Measurements from ENCODE around the gene PTK7. TPM values are rescaled to one million over a fixed set of nuclear protein-coding genes. Genes with fewer than 3 reads are reported as not detected.

The PTK7 gene
- total and polyA plus RNA-seq, 2 donors from 2014 or later, result 26.0 to 55.2 TPM

- H3K36me3 ChIP-seq (ENCODE audit: control insufficient read depth in 2 of 3, insufficient read depth in 3 of 3, low read length in 3 of 3), result peaks cover 8 to 19% (median 14%) of the 10 kb centered on the region in 3 donors
- no peak for TF ChIP-seq CTCF (IDR thresholded peaks at IDR 0.05; ENCODE audit: borderline replicate concordance, extremely low read depth, insufficient read depth)
- peak overlapping the region; percentile 84 to 88 for H3K27ac ChIP-seq (ENCODE audit: low read depth in 2 of 2, low read length in 2 of 2)
- DNase-seq (peak in 3 of 5 donors; percentile 7 to 68 (median 29)), FAIRE-seq (no peak)
- intact Hi-C loops (cut with DNase I), result no loop called here
- H3K9me3 ChIP-seq (ENCODE audit: control insufficient read depth in 2 of 3, insufficient read depth in 1 of 3, low read length in 3 of 3), result no peaks in the 10 kb centered on the region
- peak overlapping the region in 2 of 3 donors; percentile 9 to 29 for H3K9ac ChIP-seq (ENCODE audit: low read length in 3 of 3)
- H3K27me3 ChIP-seq (ENCODE audit: control insufficient read depth, insufficient read depth, low read length), result no peaks in the 10 kb centered on the region
- peaks cover 0 to 27% (median 6%) of the 10 kb centered on the region in 3 donors for H3K4me1 ChIP-seq (ENCODE audit: control insufficient read depth in 2 of 3, insufficient read depth in 2 of 3, low read depth in 1 of 3, low read length in 3 of 3)
- peak overlapping the region; percentile 65 to 74 (median 72) for H3K4me3 ChIP-seq (ENCODE audit: low read length in 3 of 3)
These were observed 21.7 kb upstream of the PTK7 start for GRCh38 chr6:43054206-43054943.

GRCh38 chr6:43055966-43056365 lies 20.1 kb upstream of the PTK7 start:
- intact Hi-C loops (cut with DNase I), result no loop called here
- Histone ChIP-seq H3K4me1 (ENCODE audit: control insufficient read depth in 2 of 3, insufficient read depth in 2 of 3, low read depth in 1 of 3, low read length in 3 of 3) (peaks cover 0 to 38% (median 6%) of the 10 kb centered on the region in 3 donors), H3K4me3 (ENCODE audit: low read length in 3 of 3) (no peak overlapping the region)

GRCh38 chr6:43058531-43058930 lies 17.6 kb upstream of the PTK7 start:
- H3K27ac ChIP-seq (ENCODE audit: low read depth in 2 of 2, low read length in 2 of 2), result no peak overlapping the region
- DNase-seq, result no peak
- no peaks in the 10 kb centered on the region for H3K27me3 ChIP-seq (ENCODE audit: control insufficient read depth, insufficient read depth, low read length)
- no peak for TF ChIP-seq CTCF (IDR thresholded peaks at IDR 0.05; ENCODE audit: borderline replicate concordance, extremely low read depth, insufficient read depth)
- intact Hi-C loops (cut with DNase I), result no loop called here
- peaks cover 0 to 26% (median 14%) of the 10 kb centered on the region in 3 donors for H3K36me3 ChIP-seq (ENCODE audit: control insufficient read depth in 2 of 3, insufficient read depth in 3 of 3, low read length in 3 of 3)
- H3K4me1 ChIP-seq (ENCODE audit: control insufficient read depth in 2 of 3, insufficient read depth in 2 of 3, low read depth in 1 of 3, low read length in 3 of 3), result peaks cover 0 to 33% (median 6%) of the 10 kb centered on the region in 3 donors
- FAIRE-seq, result no peak
- H3K9ac ChIP-seq (ENCODE audit: low read length in 3 of 3), result peak overlapping the region; percentile 87 to 99 (median 97)
- peak overlapping the region; percentile 87 to 99 (median 99) for H3K4me3 ChIP-seq (ENCODE audit: low read length in 3 of 3)
- H3K9me3 ChIP-seq (ENCODE audit: control insufficient read depth in 2 of 3, insufficient read depth in 1 of 3, low read length in 3 of 3), result no peaks in the 10 kb centered on the region

More at GRCh38 chr6:43055966-43056365, 20.1 kb upstream of the PTK7 start:
- DNase-seq (peak in 1 of 5 donors; percentile 39), FAIRE-seq (no peak)
- H3K9me3 ChIP-seq (ENCODE audit: control insufficient read depth in 2 of 3, insufficient read depth in 1 of 3, low read length in 3 of 3), result no peaks in the 10 kb centered on the region
- no peak overlapping the region for H3K27ac ChIP-seq (ENCODE audit: low read depth in 2 of 2, low read length in 2 of 2)
- peaks cover 0 to 19% (median 10%) of the 10 kb centered on the region in 3 donors for H3K36me3 ChIP-seq (ENCODE audit: control insufficient read depth in 2 of 3, insufficient read depth in 3 of 3, low read length in 3 of 3)
- no peaks in the 10 kb centered on the region for H3K27me3 ChIP-seq (ENCODE audit: control insufficient read depth, insufficient read depth, low read length)
- H3K9ac ChIP-seq (ENCODE audit: low read length in 3 of 3), result no peak overlapping the region
- TF ChIP-seq CTCF (IDR thresholded peaks at IDR 0.05; ENCODE audit: borderline replicate concordance, extremely low read depth, insufficient read depth), result no peak
